Nephron progenitor cell (in vitro differentiated cells): ENCODE measurements around the gene ILF3.

Experiments used
- DNase-seq: peaks from one replicate; pipeline ENCODE4 v3.0.0; 2021
- H3K27ac Mint-ChIP-seq: 2 replicates; pipeline ENCODE4 v1.8.0; 2021; ENCODE audit warnings: mild to moderate bottlenecking, moderate library complexity, mixed read lengths
- H3K27me3 Mint-ChIP-seq: 2 replicates; pipeline ENCODE4 v1.8.0; 2021; ENCODE audit warnings: mild to moderate bottlenecking, low read depth, mixed read lengths; ENCODE audit not compliant: poor library complexity
- H3K36me3 Mint-ChIP-seq: 2 replicates; pipeline ENCODE4 v1.8.0; 2021; ENCODE audit warnings: low read depth, mixed read lengths
- H3K4me1 Mint-ChIP-seq: 2 replicates; pipeline ENCODE4 v1.8.0; 2021; ENCODE audit warnings: mixed read lengths
- H3K4me3 Mint-ChIP-seq: 2 replicates; pipeline ENCODE4 v1.8.0; 2021; ENCODE audit warnings: mild to moderate bottlenecking, moderate library complexity, mixed read lengths
- H3K9me3 Mint-ChIP-seq: 2 replicates; pipeline ENCODE4 v1.8.0; 2021; ENCODE audit warnings: mild to moderate bottlenecking, moderate library complexity, mixed read lengths
- TF ChIP-seq, protein P1 (sequence below): fragments of 200-600 bp; sonication (generic); IDR thresholded peaks from 2 replicates; pipeline ENCODE4 v1.5.0; 2021; ENCODE audit warnings: antibody characterized with exemption

ILF3 gene

DNA sequence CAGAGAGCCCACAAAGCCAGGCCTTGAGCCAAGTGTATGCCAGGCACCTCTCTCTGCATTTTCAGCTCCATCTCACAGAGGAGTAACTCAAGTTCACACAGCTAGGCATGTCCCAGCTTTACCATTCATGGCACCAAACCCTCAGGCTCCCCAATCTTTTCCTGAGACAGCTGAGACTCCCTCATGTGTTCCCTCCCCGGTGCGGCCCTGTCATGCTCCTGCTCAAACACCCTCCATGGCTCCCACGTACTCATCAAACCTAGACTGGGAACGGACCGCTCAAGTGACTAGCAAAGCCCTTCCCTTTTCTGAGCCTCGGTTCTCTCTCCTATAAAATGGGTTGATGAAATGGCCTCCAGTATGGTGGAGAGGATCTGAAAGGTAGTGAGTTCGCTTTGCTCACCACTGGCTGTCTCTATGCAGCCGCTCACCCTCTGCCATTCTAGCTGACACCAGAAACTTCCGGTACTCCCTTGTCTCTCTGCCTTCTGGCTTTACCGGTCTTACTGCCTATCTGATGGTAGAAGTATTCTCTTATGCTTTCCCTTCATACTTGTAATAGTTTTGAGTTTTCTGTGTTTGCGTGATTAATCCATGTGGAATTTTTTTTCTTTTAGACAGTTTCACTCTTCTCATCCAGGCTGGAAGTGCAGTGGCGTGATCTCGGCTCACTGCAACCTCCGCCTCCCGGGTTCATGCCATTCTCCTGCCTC lies 36.6 kb upstream of the ILF3 start:
- Mint-ChIP-seq H3K4me3 (no peak overlapping the region), H3K27ac (peak overlapping the region; percentile 46), H3K4me1 (peaks cover 32% of the 10 kb centered on the region), H3K36me3 (peaks cover 19% of the 10 kb centered on the region), H3K9me3 (peaks cover 3% of the 10 kb centered on the region), H3K27me3 (no peaks in the 10 kb centered on the region)
- no peak for DNase-seq
- TF ChIP-seq, protein P1, sequence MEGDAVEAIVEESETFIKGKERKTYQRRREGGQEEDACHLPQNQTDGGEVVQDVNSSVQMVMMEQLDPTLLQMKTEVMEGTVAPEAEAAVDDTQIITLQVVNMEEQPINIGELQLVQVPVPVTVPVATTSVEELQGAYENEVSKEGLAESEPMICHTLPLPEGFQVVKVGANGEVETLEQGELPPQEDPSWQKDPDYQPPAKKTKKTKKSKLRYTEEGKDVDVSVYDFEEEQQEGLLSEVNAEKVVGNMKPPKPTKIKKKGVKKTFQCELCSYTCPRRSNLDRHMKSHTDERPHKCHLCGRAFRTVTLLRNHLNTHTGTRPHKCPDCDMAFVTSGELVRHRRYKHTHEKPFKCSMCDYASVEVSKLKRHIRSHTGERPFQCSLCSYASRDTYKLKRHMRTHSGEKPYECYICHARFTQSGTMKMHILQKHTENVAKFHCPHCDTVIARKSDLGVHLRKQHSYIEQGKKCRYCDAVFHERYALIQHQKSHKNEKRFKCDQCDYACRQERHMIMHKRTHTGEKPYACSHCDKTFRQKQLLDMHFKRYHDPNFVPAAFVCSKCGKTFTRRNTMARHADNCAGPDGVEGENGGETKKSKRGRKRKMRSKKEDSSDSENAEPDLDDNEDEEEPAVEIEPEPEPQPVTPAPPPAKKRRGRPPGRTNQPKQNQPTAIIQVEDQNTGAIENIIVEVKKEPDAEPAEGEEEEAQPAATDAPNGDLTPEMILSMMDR: no peak

DNA sequence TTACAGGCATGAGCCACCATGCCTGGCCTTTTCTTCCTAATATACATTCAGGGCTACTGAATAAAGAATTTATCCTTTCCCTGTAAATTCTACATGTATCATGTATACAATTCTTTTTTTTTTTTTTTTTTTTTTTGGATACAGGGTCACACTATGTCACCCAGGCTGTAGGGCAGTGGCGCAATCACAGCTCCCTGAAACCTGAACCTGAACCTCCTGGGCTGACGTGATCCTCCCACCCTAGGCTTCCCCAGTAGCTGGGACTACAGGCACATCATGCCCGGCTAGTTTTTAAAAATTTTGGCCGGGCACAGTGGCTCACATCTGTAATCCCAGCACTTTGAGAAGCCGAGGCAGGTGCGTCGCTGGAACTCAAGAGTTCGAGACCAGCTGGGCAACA lies 35.3 kb upstream of the ILF3 start:
- H3K36me3 Mint-ChIP-seq: peaks cover 10% of the 10 kb centered on the region
- H3K9me3 Mint-ChIP-seq: no peaks in the 10 kb centered on the region
- DNase-seq: no peak
- H3K4me3 Mint-ChIP-seq: no peak overlapping the region
- TF ChIP-seq, protein P1: no peak
- no peak overlapping the region for H3K27ac Mint-ChIP-seq
- no peaks in the 10 kb centered on the region for H3K27me3 Mint-ChIP-seq
- H3K4me1 Mint-ChIP-seq: peaks cover 32% of the 10 kb centered on the region

DNA sequence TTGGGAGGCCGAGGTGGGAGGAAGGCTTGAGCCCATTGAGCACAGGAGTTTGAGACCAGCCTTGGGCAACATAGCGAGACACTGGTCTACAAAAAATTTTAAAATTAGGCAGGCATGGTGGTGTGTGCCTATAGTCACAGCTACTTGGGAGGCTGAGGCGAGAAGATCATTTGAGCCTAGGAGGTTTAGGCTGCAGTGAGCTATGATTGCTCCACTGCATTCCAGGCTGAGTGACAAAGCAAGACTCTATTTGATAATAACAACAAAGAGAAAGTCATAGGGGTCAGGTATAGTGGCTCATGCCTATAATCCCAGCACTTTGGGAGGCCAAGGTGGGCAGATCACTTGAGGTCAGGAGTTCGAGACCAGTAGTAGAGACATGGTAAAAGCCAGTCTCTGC lies 33.4 kb upstream of the ILF3 start:
- H3K27ac Mint-ChIP-seq: peak overlapping the region; percentile 5

DNA sequence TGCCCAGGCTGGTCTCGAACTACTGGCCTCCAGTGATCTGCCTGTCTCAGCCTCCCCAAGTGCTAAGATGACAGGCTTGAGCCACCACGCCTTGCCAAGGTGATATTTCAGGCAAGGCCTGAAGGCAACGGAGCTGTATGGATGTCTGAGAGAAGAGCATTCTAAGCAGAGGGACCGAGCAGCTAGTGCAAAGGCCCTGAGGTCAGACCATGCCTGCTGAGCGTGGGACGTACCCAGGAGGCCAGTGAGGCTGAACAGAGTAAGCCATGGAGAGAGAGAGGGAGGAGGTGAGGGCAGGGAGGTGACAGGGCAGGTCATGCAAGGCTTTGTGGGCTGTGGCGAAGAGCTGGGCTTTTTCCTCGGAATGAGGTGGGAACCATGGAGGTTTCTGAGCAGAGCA lies 32.2 kb upstream of the ILF3 start:
- H3K36me3 Mint-ChIP-seq: peaks cover 5% of the 10 kb centered on the region
- H3K9me3 Mint-ChIP-seq: no peaks in the 10 kb centered on the region
- H3K27ac Mint-ChIP-seq: peak overlapping the region; percentile 74
- no peak for DNase-seq
- peaks cover 2% of the 10 kb centered on the region for H3K27me3 Mint-ChIP-seq
- no peak overlapping the region for H3K4me3 Mint-ChIP-seq
- TF ChIP-seq, protein P1: no peak
- peaks cover 33% of the 10 kb centered on the region for H3K4me1 Mint-ChIP-seq

More for the DNA sequence above, 33.4 kb upstream of the ILF3 start:
- TF ChIP-seq, protein P1: no peak
- Mint-ChIP-seq H3K27me3 (peaks cover 2% of the 10 kb centered on the region), H3K4me1 (peaks cover 34% of the 10 kb centered on the region), H3K36me3 (peaks cover 5% of the 10 kb centered on the region), H3K9me3 (no peaks in the 10 kb centered on the region), H3K4me3 (no peak overlapping the region)
- no peak for DNase-seq

DNA sequence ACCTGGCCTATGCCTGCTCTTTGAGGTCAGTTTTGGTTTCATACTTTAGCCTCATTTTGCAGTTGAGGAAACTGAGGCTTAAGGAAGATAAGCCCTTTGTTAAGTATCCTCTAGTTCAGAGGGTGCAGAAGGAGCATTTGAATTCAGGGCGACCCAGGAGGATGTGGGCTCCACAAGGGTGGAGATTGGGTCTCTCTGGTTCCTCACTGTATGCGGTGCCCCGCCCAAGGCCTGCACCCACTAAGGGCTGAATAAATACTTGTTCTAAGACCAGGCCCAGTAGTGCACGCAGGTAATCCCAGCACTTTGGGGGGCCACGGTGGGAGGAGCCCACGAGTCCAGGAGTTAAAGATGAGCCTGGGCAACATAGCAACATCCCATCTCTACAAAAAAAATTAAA lies 29.6 kb upstream of the ILF3 start:
- Mint-ChIP-seq H3K27me3 (peaks cover 2% of the 10 kb centered on the region), H3K9me3 (no peaks in the 10 kb centered on the region), H3K36me3 (peaks cover 19% of the 10 kb centered on the region), H3K27ac (no peak overlapping the region), H3K4me3 (peak overlapping the region; percentile 76), H3K4me1 (peaks cover 26% of the 10 kb centered on the region)
- no peak for DNase-seq
- TF ChIP-seq, protein P1: no peak
